Vagina (tissue), 2 donors: ENCODE data around the gene ADM. TPM values are rescaled to one million over a fixed set of nuclear protein-coding genes. Genes with fewer than 3 reads are reported as not detected.

ENCODE experiments used
- DNase-seq, 2 donors: peaks; one replicate each; pipeline ENCODE4 v3.0.0-alpha.2; 2017; ENCODE audit errors: extremely low spot score in 2 of 2
- H3K27ac ChIP-seq: fragments of 200-600 bp; sonication (generic); one replicate; pipeline ENCODE4 v1.5.1; 2019
- H3K27me3 ChIP-seq: fragments of 200-600 bp; sonication (generic); one replicate; pipeline ENCODE4 v1.5.1; 2019
- H3K36me3 ChIP-seq, 2 donors: fragments of 200-600 bp; sonication (generic); one replicate each; pipeline ENCODE4 v1.5.1; 2017 to 2019
- H3K4me1 ChIP-seq: fragments of 200-600 bp; sonication (generic); one replicate; pipeline ENCODE4 v1.5.1; 2019
- H3K4me3 ChIP-seq, 2 donors: fragments of 200-600 bp; sonication (generic); 1 replicate in 1 of 2; 2 replicates in 1 of 2; pipeline ENCODE4 v1.5.1; 2016 to 2019
- H3K9me3 ChIP-seq: fragments of 200-600 bp; sonication (generic); one replicate; pipeline ENCODE4 v1.5.1; 2019
- POLR2A ChIP-seq, 2 donors: fragments of 450-650 bp; IDR thresholded peaks; one replicate each; pipeline ENCODE4 v1.6.1; 2017; ENCODE audit warnings: antibody characterized with exemption in 2 of 2, mild to moderate bottlenecking in 2 of 2, moderate library complexity in 2 of 2
- POLR2AphosphoS5 ChIP-seq, 2 donors: sonication (generic); formaldehyde crosslinking; IDR thresholded peaks; one replicate each; pipeline ENCODE4 v1.9.0; 2017; ENCODE audit warnings: antibody characterized with exemption in 2 of 2, mild to moderate bottlenecking in 2 of 2, low read depth in 1 of 2; ENCODE audit not compliant: insufficient read depth in 1 of 2
- intact Hi-C: fragments of 100-400 bp; cut with DNase I; formaldehyde crosslinking; loops from one replicate; pipeline ENCODE4 v1.15.1; 2023
- total RNA-seq: library from RNA; depleted of rRNA; stranded (reverse); fragments of >200 nt; gene quantifications from one replicate; pipeline ENCODE4 v1.2.3, GENCODE V29; 2016
- TF ChIP-seq, protein P1 (sequence below), 3 experiments: fragments of 450-650 bp in 2 of 3; fragments of 200-600 bp in 1 of 3; sonication (generic) in 1 of 3; IDR thresholded peaks; one replicate each; pipeline ENCODE4 v1.5.1; 2017 to 2019; ENCODE audit warnings: antibody characterized with exemption in 3 of 3, mild to moderate bottlenecking in 2 of 3, moderate library complexity in 2 of 3

Gene ADM
- total RNA-seq, 1 donor from 2014 or later: 130 TPM

- no peak for DNase-seq
- Histone ChIP-seq H3K4me3 (no peak overlapping the region), H3K4me1 (peaks cover 23% of the 10 kb centered on the region), H3K9me3 (no peaks in the 10 kb centered on the region), H3K27ac (no peak overlapping the region), H3K27me3 (no peaks in the 10 kb centered on the region), H3K36me3 (no peaks in the 10 kb centered on the region)
- intact Hi-C loops: no loop called here
- TF ChIP-seq POLR2A (IDR thresholded peaks at IDR 0.05) (no peak), POLR2AphosphoS5 (IDR thresholded peaks at IDR 0.05; ENCODE audit: insufficient read depth in 1 of 2, low read depth in 1 of 2) (no peak)
- TF ChIP-seq, protein P1, sequence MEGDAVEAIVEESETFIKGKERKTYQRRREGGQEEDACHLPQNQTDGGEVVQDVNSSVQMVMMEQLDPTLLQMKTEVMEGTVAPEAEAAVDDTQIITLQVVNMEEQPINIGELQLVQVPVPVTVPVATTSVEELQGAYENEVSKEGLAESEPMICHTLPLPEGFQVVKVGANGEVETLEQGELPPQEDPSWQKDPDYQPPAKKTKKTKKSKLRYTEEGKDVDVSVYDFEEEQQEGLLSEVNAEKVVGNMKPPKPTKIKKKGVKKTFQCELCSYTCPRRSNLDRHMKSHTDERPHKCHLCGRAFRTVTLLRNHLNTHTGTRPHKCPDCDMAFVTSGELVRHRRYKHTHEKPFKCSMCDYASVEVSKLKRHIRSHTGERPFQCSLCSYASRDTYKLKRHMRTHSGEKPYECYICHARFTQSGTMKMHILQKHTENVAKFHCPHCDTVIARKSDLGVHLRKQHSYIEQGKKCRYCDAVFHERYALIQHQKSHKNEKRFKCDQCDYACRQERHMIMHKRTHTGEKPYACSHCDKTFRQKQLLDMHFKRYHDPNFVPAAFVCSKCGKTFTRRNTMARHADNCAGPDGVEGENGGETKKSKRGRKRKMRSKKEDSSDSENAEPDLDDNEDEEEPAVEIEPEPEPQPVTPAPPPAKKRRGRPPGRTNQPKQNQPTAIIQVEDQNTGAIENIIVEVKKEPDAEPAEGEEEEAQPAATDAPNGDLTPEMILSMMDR (IDR thresholded peaks at IDR 0.05): no peak
Measured at GRCh38 chr11:10274726-10275125, 30.1 kb upstream of the ADM start.

DNA sequence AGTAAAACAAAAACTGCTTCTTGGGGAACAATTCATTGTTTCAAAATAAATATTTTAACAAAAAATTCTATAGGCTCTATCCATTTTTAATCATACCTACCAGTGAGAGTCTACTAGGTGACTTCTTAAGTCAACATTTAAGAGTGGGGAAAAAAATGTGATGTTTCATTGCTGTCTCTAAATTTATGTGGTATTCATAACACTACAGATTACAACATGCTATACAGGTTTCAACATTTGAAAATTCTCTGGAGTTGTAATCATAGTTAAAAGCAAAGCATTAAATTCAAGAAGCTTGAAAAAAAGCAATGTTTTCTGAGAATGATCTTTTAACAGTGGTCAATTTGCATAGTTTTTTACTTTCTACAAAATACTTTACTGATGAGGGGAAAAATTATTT, 29.2 kb upstream of the ADM start:
- no peak overlapping the region for H3K27ac ChIP-seq
- no peaks in the 10 kb centered on the region for H3K36me3 ChIP-seq
- no peak overlapping the region for H3K4me3 ChIP-seq
- H3K4me1 ChIP-seq: peaks cover 23% of the 10 kb centered on the region
- intact Hi-C loops: no loop called here
- H3K9me3 ChIP-seq: no peaks in the 10 kb centered on the region
- TF ChIP-seq, protein P1 (IDR thresholded peaks at IDR 0.05): no peak
- no peak for TF ChIP-seq POLR2AphosphoS5 (IDR thresholded peaks at IDR 0.05; ENCODE audit: insufficient read depth in 1 of 2, low read depth in 1 of 2)
- TF ChIP-seq POLR2A (IDR thresholded peaks at IDR 0.05): no peak
- DNase-seq: no peak
- no peaks in the 10 kb centered on the region for H3K27me3 ChIP-seq

GRCh38 chr11:10282117-10282516, 22.8 kb upstream of the ADM start:
- no peak for TF ChIP-seq POLR2AphosphoS5 (IDR thresholded peaks at IDR 0.05; ENCODE audit: insufficient read depth in 1 of 2, low read depth in 1 of 2)
- TF ChIP-seq, protein P1 (IDR thresholded peaks at IDR 0.05): no peak
- H3K4me1 ChIP-seq: peaks cover 24% of the 10 kb centered on the region

DNA sequence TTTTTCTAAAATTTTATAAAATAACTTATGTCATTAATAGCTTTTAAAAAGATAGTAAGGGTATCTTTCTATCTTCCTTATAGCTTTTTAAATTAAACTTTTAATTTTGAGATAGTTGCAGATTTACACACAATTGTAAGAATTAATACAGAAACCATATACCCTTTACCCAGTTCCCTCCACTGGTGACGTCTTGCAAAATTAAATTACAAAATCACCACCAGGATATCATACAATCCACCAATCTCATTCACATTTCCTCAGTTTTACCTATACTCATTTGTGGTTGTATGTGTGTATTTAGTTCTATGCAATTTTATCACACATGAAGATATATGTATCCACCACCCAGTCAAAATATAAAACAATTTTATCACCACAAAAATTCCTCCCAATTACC, 20.9 kb upstream of the ADM start:
- peaks cover 42% of the 10 kb centered on the region for H3K4me1 ChIP-seq
- H3K27ac ChIP-seq: no peak overlapping the region
- no peak for DNase-seq
- no peaks in the 10 kb centered on the region for H3K27me3 ChIP-seq
- H3K36me3 ChIP-seq: no peaks in the 10 kb centered on the region
- H3K4me3 ChIP-seq: no peak overlapping the region
- no peaks in the 10 kb centered on the region for H3K9me3 ChIP-seq
- TF ChIP-seq POLR2AphosphoS5 (IDR thresholded peaks at IDR 0.05; ENCODE audit: insufficient read depth in 1 of 2, low read depth in 1 of 2): no peak
- no peak for TF ChIP-seq POLR2A (IDR thresholded peaks at IDR 0.05)
- TF ChIP-seq, protein P1 (IDR thresholded peaks at IDR 0.05): no peak
- intact Hi-C loops: no loop called here

More at GRCh38 chr11:10282117-10282516, 22.8 kb upstream of the ADM start:
- intact Hi-C loops: no loop called here
- Histone ChIP-seq H3K4me3 (no peak overlapping the region), H3K27ac (no peak overlapping the region), H3K27me3 (no peaks in the 10 kb centered on the region), H3K9me3 (no peaks in the 10 kb centered on the region), H3K36me3 (no peaks in the 10 kb centered on the region)
- no peak for DNase-seq

- TF ChIP-seq POLR2AphosphoS5 (IDR thresholded peaks at IDR 0.05; ENCODE audit: insufficient read depth in 1 of 2, low read depth in 1 of 2): no peak
- TF ChIP-seq POLR2A (IDR thresholded peaks at IDR 0.05): no peak
- TF ChIP-seq, protein P1 (IDR thresholded peaks at IDR 0.05): no peak
- no peak overlapping the region for H3K4me3 ChIP-seq
- peaks cover 51% of the 10 kb centered on the region for H3K4me1 ChIP-seq
- DNase-seq: no peak
- intact Hi-C loops: no loop called here
- H3K27ac ChIP-seq: no peak overlapping the region
- no peaks in the 10 kb centered on the region for H3K27me3 ChIP-seq
- H3K9me3 ChIP-seq: no peaks in the 10 kb centered on the region
- no peaks in the 10 kb centered on the region for H3K36me3 ChIP-seq
Measured at GRCh38 chr11:10285148-10285802, 19.6 kb upstream of the ADM start.
